GM23338 (cell line): ENCODE measurements around the gene SORCS2. TPM values are rescaled to one million over a fixed set of nuclear protein-coding genes. Genes with fewer than 3 reads are reported as not detected.

Experiments
- ATAC-seq: fragments of 200-7000 bp; cut with Tn5 transposase; 3 replicates; pipeline ENCODE4 v1.9.1; 2020
- DNase-seq: peaks from one replicate; pipeline ENCODE4 v3.0.0-alpha.2; 2015; ENCODE audit warnings: low spot score
- H2AFZ ChIP-seq: fragments of 200-600 bp; sonication (generic); 2 replicates; pipeline ENCODE4 v1.8.0; 2016; ENCODE audit warnings: antibody characterized with exemption, mild to moderate bottlenecking, moderate library complexity
- H3F3A ChIP-seq: fragments of 200-600 bp; sonication (generic); replicated peaks from 2 replicates; pipeline ENCODE4 v1.8.0; 2017; ENCODE audit warnings: antibody characterized with exemption, mixed run types, low read depth
- H3K27ac ChIP-seq: fragments of 200-600 bp; sonication (generic); 2 replicates; pipeline ENCODE4 v1.6.1; 2016; ENCODE audit warnings: low read depth
- H3K27me3 ChIP-seq: fragments of 200-600 bp; sonication (generic); 2 replicates; pipeline ENCODE4 v1.8.0; 2016; ENCODE audit warnings: mild to moderate bottlenecking, mixed run types, moderate library complexity; ENCODE audit not compliant: insufficient read depth
- H3K36me3 ChIP-seq: fragments of 200-600 bp; sonication (generic); 2 replicates; pipeline ENCODE4 v1.8.0; 2016; ENCODE audit warnings: mild to moderate bottlenecking; ENCODE audit not compliant: insufficient read depth
- H3K4me1 ChIP-seq: fragments of 200-600 bp; sonication (generic); 2 replicates; pipeline ENCODE4 v1.8.0; 2016; ENCODE audit warnings: mild to moderate bottlenecking, moderate library complexity; ENCODE audit not compliant: insufficient read depth
- H3K4me2 ChIP-seq: fragments of 200-600 bp; sonication (generic); 2 replicates; pipeline ENCODE4 v1.7.1; 2017; ENCODE audit warnings: mixed run types
- H3K4me3 ChIP-seq: fragments of 200-600 bp; sonication (generic); 2 replicates; pipeline ENCODE4 v1.6.1; 2016; ENCODE audit warnings: mixed run types
- H3K79me2 ChIP-seq: fragments of 200-600 bp; sonication (generic); replicated peaks from 2 replicates; pipeline ENCODE4 v1.8.0; 2017; ENCODE audit warnings: mild to moderate bottlenecking; ENCODE audit not compliant: insufficient read depth
- H3K9me2 ChIP-seq: fragments of 200-600 bp; sonication (generic); 2 replicates; pipeline ENCODE4 v1.8.0; 2017; ENCODE audit not compliant: insufficient read depth
- H4K20me1 ChIP-seq: fragments of 200-600 bp; sonication (generic); replicated peaks from 2 replicates; pipeline ENCODE4 v1.8.0; 2017; ENCODE audit warnings: mild to moderate bottlenecking; ENCODE audit not compliant: insufficient read depth
- H3K27ac Mint-ChIP-seq: 2 replicates; pipeline ENCODE4 v1.8.0; 2020; ENCODE audit warnings: inconsistent platforms, mild to moderate bottlenecking, moderate library complexity, mixed read lengths
- H3K27me3 Mint-ChIP-seq: 3 replicates; pipeline ENCODE4 v1.8.0; 2022; ENCODE audit warnings: low read depth, mild to moderate bottlenecking, moderate library complexity, mixed read lengths, inconsistent platforms; ENCODE audit not compliant: insufficient read depth, poor library complexity
- H3K36me3 Mint-ChIP-seq: 3 replicates; pipeline ENCODE4 v1.8.0; 2021; ENCODE audit warnings: low read depth, mild to moderate bottlenecking, inconsistent platforms, moderate library complexity, mixed read lengths
- H3K4me1 Mint-ChIP-seq: 3 replicates; pipeline ENCODE4 v1.8.0; 2020; ENCODE audit warnings: mild to moderate bottlenecking, inconsistent platforms, mixed read lengths
- H3K4me3 Mint-ChIP-seq: 3 replicates; pipeline ENCODE4 v1.8.0; 2021; ENCODE audit warnings: moderate library complexity, mild to moderate bottlenecking, inconsistent platforms, mixed read lengths
- H3K9me3 Mint-ChIP-seq: 3 replicates; pipeline ENCODE4 v1.8.0; 2020; ENCODE audit warnings: moderate library complexity, mild to moderate bottlenecking, inconsistent platforms, mixed read lengths
- CREB1 ChIP-seq: fragments of 250-450 bp; sonication (Bioruptor Pico); IDR thresholded peaks from 2 replicates; pipeline ENCODE4 v1.5.0; 2020; ENCODE audit warnings: low read depth, mild to moderate bottlenecking, moderate library complexity
- EZH2 ChIP-seq: fragments of 200-600 bp; sonication (generic); IDR thresholded peaks from one replicate; pipeline ENCODE4 v1.8.0; 2017; ENCODE audit warnings: antibody characterized with exemption, mild to moderate bottlenecking, low read depth; ENCODE audit not compliant: unreplicated experiment
- EZH2phosphoT487 ChIP-seq: fragments of 200-600 bp; sonication (generic); IDR thresholded peaks from one replicate; pipeline ENCODE4 v1.8.1; 2018; ENCODE audit warnings: antibody characterized with exemption; ENCODE audit not compliant: unreplicated experiment
- JUNB ChIP-seq: IDR thresholded peaks from one replicate; pipeline ENCODE4 v1.6.1; 2016; ENCODE audit warnings: antibody characterized with exemption; ENCODE audit not compliant: unreplicated experiment
- NANOG ChIP-seq: IDR thresholded peaks from 2 replicates; pipeline ENCODE4 v1.6.1; 2016; ENCODE audit warnings: antibody characterized with exemption, borderline replicate concordance
- POLR2AphosphoS5 ChIP-seq: IDR thresholded peaks from 2 replicates; pipeline ENCODE4 v1.6.1; 2016; ENCODE audit warnings: antibody characterized with exemption, low read depth
- STAT1 ChIP-seq: IDR thresholded peaks from one replicate; pipeline ENCODE4 v1.6.1; 2016; ENCODE audit warnings: antibody characterized with exemption; ENCODE audit not compliant: unreplicated experiment
- ZNF114 ChIP-seq: fragments of 250-450 bp; sonication (Bioruptor Pico); IDR thresholded peaks from 2 replicates; pipeline ENCODE4 v1.5.0; 2020; ENCODE audit warnings: mild to moderate bottlenecking, moderate library complexity
- ZNF331 ChIP-seq: fragments of 250-450 bp; sonication (Bioruptor Pico); IDR thresholded peaks from 2 replicates; pipeline ENCODE4 v1.5.0; 2020; ENCODE audit warnings: low read depth, mild to moderate bottlenecking, moderate library complexity
- polyA plus RNA-seq: library from polyadenylated mRNA; unstranded; fragments of >200 nt; fragmentation: Nextera tagmentation; extraction: Ambion mirVana; gene quantifications from 2 replicates; pipeline ENCODE4 v1.2.1, GENCODE V29; 2016
- total RNA-seq: library from RNA; depleted of rRNA; stranded (reverse); fragments of >200 nt; shearing (Covaris generic); gene quantifications from 2 replicates; pipeline ENCODE4 v1.2.3, GENCODE V29; 2014
- TF ChIP-seq, protein P1 (sequence below): IDR thresholded peaks from 2 replicates; pipeline ENCODE4 v1.6.1; 2016; ENCODE audit warnings: antibody characterized with exemption
- TF ChIP-seq, protein P2 (sequence below), 2 experiments: fragments of 200-600 bp in 1 of 2; sonication (generic) in 1 of 2; conservative IDR thresholded peaks; 2 replicates each; pipeline versions ENCODE4 v1.5.1 to v1.6.1; 2016 to 2017; ENCODE audit warnings: antibody characterized with exemption in 2 of 2, low read depth in 2 of 2, mild to moderate bottlenecking in 2 of 2, moderate library complexity in 1 of 2
- TF ChIP-seq, protein P3 (sequence below): IDR thresholded peaks from one replicate; pipeline ENCODE4 v1.6.1; 2018; ENCODE audit warnings: antibody characterized with exemption; ENCODE audit not compliant: unreplicated experiment
- TF ChIP-seq, protein P4 (sequence below): fragments of 250-450 bp; sonication (Bioruptor Pico); IDR thresholded peaks from 2 replicates; pipeline ENCODE4 v1.5.0; 2020; ENCODE audit warnings: mild to moderate bottlenecking, moderate library complexity

Gene SORCS2
- total and polyA plus RNA-seq, 2 experiments from 2014 or later, result 0.47 to 2.4 TPM

DNA sequence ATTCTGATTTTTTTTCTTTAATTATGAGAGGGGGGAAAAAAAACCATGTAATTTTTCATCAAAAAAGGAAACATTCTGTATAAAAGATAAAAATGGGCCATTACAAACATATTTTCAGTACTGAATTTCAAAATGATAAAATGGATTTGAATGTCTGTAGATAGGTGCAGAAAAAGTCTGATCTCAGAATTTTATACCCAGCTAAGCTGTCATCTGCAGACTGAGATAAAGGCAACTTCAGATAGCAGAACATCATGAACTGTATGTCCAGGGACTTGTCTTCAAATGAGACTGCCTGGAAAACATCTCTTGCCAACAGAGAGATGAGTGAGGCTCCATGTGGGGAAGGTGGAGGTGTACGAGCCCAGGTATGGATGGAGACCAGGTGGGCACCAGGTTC, 360.9 kb downstream of the SORCS2 start:
- peaks cover 13% of the 10 kb centered on the region for H3K36me3 Mint-ChIP-seq
- ATAC-seq, result no peak
- no peak for DNase-seq
- no peak overlapping the region for H3K27ac Mint-ChIP-seq
- Histone ChIP-seq H4K20me1 (no peaks in the 10 kb centered on the region), H3K9me2 (no peaks in the 10 kb centered on the region), H3K4me2 (no peak overlapping the region), H3K4me1 (no peaks in the 10 kb centered on the region), H3F3A (no peaks in the 10 kb centered on the region), H3K79me2 (no peaks in the 10 kb centered on the region), H2AFZ (no peak overlapping the region), H3K4me3 (no peak overlapping the region), H3K27ac (no peak overlapping the region), H3K27me3 (no peaks in the 10 kb centered on the region), H3K36me3 (no peaks in the 10 kb centered on the region; the same call in 1 of the 2 replicates)
- no peak overlapping the region for H3K4me3 Mint-ChIP-seq
- TF ChIP-seq, protein P1, sequence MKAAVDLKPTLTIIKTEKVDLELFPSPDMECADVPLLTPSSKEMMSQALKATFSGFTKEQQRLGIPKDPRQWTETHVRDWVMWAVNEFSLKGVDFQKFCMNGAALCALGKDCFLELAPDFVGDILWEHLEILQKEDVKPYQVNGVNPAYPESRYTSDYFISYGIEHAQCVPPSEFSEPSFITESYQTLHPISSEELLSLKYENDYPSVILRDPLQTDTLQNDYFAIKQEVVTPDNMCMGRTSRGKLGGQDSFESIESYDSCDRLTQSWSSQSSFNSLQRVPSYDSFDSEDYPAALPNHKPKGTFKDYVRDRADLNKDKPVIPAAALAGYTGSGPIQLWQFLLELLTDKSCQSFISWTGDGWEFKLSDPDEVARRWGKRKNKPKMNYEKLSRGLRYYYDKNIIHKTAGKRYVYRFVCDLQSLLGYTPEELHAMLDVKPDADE, result no peak
- TF ChIP-seq ZNF114 (CRISPR knock-in tag), result no peak
- no peak for TF ChIP-seq CREB1
- TF ChIP-seq, protein P2, sequence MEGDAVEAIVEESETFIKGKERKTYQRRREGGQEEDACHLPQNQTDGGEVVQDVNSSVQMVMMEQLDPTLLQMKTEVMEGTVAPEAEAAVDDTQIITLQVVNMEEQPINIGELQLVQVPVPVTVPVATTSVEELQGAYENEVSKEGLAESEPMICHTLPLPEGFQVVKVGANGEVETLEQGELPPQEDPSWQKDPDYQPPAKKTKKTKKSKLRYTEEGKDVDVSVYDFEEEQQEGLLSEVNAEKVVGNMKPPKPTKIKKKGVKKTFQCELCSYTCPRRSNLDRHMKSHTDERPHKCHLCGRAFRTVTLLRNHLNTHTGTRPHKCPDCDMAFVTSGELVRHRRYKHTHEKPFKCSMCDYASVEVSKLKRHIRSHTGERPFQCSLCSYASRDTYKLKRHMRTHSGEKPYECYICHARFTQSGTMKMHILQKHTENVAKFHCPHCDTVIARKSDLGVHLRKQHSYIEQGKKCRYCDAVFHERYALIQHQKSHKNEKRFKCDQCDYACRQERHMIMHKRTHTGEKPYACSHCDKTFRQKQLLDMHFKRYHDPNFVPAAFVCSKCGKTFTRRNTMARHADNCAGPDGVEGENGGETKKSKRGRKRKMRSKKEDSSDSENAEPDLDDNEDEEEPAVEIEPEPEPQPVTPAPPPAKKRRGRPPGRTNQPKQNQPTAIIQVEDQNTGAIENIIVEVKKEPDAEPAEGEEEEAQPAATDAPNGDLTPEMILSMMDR (conservative IDR thresholded peaks at IDR 0.05; ENCODE audit: low read depth in 2 of 2), result no peak
- TF ChIP-seq EZH2phosphoT487, result no peak
- TF ChIP-seq, protein P3, sequence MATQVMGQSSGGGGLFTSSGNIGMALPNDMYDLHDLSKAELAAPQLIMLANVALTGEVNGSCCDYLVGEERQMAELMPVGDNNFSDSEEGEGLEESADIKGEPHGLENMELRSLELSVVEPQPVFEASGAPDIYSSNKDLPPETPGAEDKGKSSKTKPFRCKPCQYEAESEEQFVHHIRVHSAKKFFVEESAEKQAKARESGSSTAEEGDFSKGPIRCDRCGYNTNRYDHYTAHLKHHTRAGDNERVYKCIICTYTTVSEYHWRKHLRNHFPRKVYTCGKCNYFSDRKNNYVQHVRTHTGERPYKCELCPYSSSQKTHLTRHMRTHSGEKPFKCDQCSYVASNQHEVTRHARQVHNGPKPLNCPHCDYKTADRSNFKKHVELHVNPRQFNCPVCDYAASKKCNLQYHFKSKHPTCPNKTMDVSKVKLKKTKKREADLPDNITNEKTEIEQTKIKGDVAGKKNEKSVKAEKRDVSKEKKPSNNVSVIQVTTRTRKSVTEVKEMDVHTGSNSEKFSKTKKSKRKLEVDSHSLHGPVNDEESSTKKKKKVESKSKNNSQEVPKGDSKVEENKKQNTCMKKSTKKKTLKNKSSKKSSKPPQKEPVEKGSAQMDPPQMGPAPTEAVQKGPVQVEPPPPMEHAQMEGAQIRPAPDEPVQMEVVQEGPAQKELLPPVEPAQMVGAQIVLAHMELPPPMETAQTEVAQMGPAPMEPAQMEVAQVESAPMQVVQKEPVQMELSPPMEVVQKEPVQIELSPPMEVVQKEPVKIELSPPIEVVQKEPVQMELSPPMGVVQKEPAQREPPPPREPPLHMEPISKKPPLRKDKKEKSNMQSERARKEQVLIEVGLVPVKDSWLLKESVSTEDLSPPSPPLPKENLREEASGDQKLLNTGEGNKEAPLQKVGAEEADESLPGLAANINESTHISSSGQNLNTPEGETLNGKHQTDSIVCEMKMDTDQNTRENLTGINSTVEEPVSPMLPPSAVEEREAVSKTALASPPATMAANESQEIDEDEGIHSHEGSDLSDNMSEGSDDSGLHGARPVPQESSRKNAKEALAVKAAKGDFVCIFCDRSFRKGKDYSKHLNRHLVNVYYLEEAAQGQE, result no peak
- TF ChIP-seq JUNB, result no peak
- TF ChIP-seq, protein P4, sequence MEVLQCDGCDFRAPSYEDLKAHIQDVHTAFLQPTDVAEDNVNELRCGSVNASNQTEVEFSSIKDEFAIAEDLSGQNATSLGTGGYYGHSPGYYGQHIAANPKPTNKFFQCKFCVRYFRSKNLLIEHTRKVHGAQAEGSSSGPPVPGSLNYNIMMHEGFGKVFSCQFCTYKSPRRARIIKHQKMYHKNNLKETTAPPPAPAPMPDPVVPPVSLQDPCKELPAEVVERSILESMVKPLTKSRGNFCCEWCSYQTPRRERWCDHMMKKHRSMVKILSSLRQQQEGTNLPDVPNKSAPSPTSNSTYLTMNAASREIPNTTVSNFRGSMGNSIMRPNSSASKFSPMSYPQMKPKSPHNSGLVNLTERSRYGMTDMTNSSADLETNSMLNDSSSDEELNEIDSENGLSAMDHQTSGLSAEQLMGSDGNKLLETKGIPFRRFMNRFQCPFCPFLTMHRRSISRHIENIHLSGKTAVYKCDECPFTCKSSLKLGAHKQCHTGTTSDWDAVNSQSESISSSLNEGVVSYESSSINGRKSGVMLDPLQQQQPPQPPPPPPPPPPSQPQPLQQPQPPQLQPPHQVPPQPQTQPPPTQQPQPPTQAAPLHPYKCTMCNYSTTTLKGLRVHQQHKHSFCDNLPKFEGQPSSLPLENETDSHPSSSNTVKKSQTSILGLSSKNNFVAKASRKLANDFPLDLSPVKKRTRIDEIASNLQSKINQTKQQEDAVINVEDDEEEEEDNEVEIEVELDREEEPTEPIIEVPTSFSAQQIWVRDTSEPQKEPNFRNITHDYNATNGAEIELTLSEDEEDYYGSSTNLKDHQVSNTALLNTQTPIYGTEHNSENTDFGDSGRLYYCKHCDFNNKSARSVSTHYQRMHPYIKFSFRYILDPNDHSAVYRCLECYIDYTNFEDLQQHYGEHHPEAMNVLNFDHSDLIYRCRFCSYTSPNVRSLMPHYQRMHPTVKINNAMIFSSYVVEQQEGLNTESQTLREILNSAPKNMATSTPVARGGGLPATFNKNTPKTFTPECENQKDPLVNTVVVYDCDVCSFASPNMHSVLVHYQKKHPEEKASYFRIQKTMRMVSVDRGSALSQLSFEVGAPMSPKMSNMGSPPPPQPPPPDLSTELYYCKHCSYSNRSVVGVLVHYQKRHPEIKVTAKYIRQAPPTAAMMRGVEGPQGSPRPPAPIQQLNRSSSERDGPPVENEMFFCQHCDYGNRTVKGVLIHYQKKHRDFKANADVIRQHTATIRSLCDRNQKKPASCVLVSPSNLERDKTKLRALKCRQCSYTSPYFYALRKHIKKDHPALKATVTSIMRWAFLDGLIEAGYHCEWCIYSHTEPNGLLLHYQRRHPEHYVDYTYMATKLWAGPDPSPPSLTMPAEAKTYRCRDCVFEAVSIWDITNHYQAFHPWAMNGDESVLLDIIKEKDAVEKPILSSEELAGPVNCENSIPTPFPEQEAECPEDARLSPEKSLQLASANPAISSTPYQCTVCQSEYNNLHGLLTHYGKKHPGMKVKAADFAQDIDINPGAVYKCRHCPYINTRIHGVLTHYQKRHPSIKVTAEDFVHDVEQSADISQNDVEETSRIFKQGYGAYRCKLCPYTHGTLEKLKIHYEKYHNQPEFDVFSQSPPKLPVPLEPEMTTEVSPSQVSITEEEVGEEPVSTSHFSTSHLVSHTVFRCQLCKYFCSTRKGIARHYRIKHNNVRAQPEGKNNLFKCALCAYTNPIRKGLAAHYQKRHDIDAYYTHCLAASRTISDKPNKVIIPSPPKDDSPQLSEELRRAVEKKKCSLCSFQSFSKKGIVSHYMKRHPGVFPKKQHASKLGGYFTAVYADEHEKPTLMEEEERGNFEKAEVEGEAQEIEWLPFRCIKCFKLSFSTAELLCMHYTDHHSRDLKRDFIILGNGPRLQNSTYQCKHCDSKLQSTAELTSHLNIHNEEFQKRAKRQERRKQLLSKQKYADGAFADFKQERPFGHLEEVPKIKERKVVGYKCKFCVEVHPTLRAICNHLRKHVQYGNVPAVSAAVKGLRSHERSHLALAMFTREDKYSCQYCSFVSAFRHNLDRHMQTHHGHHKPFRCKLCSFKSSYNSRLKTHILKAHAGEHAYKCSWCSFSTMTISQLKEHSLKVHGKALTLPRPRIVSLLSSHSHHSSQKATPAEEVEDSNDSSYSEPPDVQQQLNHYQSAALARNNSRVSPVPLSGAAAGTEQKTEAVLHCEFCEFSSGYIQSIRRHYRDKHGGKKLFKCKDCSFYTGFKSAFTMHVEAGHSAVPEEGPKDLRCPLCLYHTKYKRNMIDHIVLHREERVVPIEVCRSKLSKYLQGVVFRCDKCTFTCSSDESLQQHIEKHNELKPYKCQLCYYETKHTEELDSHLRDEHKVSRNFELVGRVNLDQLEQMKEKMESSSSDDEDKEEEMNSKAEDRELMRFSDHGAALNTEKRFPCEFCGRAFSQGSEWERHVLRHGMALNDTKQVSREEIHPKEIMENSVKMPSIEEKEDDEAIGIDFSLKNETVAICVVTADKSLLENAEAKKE (CRISPR knock-in tag), result no peak
- no peak for TF ChIP-seq EZH2
- no peak for TF ChIP-seq STAT1
- no peak for TF ChIP-seq NANOG
- no peak for TF ChIP-seq POLR2AphosphoS5
- no peak for TF ChIP-seq ZNF331 (CRISPR knock-in tag)
- H3K9me3 Mint-ChIP-seq, result peaks cover 52% of the 10 kb centered on the region
- H3K4me1 Mint-ChIP-seq, result no peaks in the 10 kb centered on the region
- peaks cover 6% of the 10 kb centered on the region for H3K27me3 Mint-ChIP-seq
